Fibroblast of skin of scalp (primary cell): ENCODE measurements around the gene CCDC54.

Experiments used
- DNase-seq: peaks from one replicate; pipeline ENCODE4 v3.0.0-alpha.2; 2013

Gene CCDC54

GRCh38 chr3:107394502-107394901, 17.3 kb downstream of the CCDC54 start:
- no peak for DNase-seq

GRCh38 chr3:107395066-107395465, 17.8 kb downstream of the CCDC54 start:
- DNase-seq, result no peak

GRCh38 chr3:107401301-107401700, 24.1 kb downstream of the CCDC54 start:
- DNase-seq, result no peak

GRCh38 chr3:107402214-107402613, 25.0 kb downstream of the CCDC54 start:
- DNase-seq, result no peak

- peak; percentile 93 for DNase-seq
These were observed 27.7 kb downstream of the CCDC54 start for GRCh38 chr3:107404727-107405469.

- no peak for DNase-seq
These were observed 30.1 kb downstream of the CCDC54 start for GRCh38 chr3:107407355-107407754.

GRCh38 chr3:107408513-107408912, 31.3 kb downstream of the CCDC54 start:
- DNase-seq, result no peak

- no peak for DNase-seq
These were observed 32.1 kb downstream of the CCDC54 start for GRCh38 chr3:107409365-107409764.

- no peak for DNase-seq
These were observed 33.4 kb downstream of the CCDC54 start for GRCh38 chr3:107410606-107411005.

- DNase-seq, result no peak
These were observed 33.8 kb downstream of the CCDC54 start for GRCh38 chr3:107411056-107411455.

GRCh38 chr3:107411779-107412178, 34.5 kb downstream of the CCDC54 start:
- no peak for DNase-seq

GRCh38 chr3:107412376-107412775, 35.1 kb downstream of the CCDC54 start:
- peak; percentile 41 for DNase-seq

- DNase-seq, result no peak
These were observed 36.0 kb downstream of the CCDC54 start for GRCh38 chr3:107413264-107413663.

GRCh38 chr3:107414325-107414964, 37.2 kb downstream of the CCDC54 start:
- DNase-seq, result no peak

- DNase-seq, result no peak
These were observed 38.9 kb downstream of the CCDC54 start for GRCh38 chr3:107416138-107416537.

- peak; percentile 45 for DNase-seq
These were observed 39.6 kb downstream of the CCDC54 start for GRCh38 chr3:107416886-107417285.

GRCh38 chr3:107421170-107421792, 44.0 kb downstream of the CCDC54 start:
- peak; percentile 79 for DNase-seq

GRCh38 chr3:107421881-107422280, 44.6 kb downstream of the CCDC54 start:
- DNase-seq, result no peak

- no peak for DNase-seq
These were observed 47.8 kb downstream of the CCDC54 start for GRCh38 chr3:107425033-107425432.

GRCh38 chr3:107426223-107426622, 49.0 kb downstream of the CCDC54 start:
- no peak for DNase-seq
